Measurements from ENCODE around the gene CASKIN1.
"Not testable (repeated sequence)": the region's sequence is repeated elsewhere in the genome, so short reads cannot be mapped to it uniquely, and the experiment has no call there.

CASKIN1 gene

DNA sequence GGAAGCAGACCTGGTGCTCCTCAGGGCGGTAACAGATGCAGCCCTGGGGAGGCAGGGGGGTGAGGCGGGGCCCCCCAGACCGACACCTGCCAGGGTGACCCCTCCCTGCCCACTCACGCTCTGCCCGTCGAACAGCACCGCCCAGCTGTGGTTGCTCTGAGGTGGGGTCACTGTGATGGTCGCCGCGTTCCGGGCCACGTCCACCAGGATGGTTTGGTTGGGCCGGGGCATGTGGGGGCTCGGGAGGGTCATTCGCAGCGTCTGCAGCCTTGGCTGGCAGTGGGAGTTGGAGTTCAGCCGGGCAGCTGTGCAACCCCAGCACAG is 13.6 kb upstream of the CASKIN1 start:
- no peak for DNase-seq

DNA sequence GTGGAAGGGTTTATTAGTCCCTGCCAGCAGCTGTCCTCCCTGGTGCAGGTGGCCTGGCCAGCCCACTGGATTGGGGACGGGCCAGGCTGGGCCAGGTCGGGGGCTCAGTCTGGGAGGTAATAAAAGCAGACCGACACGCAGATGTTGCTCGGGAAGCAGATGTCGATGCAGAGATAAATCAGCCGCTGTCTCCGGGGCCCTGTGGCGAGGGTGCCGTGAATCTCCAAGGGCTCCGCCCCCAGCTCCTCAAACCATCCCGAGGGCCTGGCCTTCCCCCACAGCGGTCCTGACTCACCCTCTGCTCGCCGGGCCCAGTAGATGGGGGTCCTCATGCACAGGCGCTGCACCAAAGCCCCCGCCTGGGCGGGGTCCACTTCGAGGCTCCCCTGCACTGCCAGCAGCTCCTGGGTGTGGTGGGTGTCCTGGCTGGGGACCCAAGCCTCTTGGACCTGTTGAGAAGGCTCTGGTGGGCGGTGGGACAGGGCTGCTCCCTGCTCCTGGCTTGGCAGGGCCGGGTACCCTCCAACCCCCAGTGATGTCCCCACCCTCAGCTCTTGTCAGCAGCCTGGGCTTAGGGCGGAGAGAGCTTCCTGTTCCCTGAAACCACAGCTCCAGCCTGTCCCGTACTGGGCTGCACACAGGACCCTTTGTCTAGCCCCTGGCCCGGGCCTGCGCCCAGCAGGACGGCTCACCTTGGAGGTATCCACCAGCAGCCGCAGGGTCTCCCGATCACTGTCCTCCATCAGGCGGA is 13.0 kb upstream of the CASKIN1 start:
- DNase-seq, result no peak

GRCh38 chr16:2208772-2209171 is 12.4 kb upstream of the CASKIN1 start:
- DNase-seq, result no peak

DNA sequence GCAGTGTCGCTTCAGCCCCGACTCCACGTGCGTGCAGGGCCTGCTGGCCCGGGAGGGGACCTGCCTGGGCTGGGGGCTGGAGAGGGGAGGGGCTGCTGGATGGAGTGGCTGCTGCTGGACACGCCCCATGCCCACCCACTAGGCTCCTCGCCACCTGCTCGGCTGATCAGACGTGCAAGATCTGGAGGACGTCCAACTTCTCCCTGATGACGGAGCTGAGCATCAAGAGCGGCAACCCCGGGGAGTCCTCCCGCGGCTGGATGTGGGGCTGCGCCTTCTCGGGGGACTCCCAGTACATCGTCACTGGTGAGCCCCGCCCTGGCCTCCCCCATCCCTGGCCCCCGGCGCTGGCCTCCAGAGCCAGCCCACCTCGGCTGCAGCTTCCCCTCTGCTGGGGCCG is 11.9 kb upstream of the CASKIN1 start:
- no peak for DNase-seq

- no peak for DNase-seq
Measured at GRCh38 chr16:2207872-2208271, 11.5 kb upstream of the CASKIN1 start.

DNA sequence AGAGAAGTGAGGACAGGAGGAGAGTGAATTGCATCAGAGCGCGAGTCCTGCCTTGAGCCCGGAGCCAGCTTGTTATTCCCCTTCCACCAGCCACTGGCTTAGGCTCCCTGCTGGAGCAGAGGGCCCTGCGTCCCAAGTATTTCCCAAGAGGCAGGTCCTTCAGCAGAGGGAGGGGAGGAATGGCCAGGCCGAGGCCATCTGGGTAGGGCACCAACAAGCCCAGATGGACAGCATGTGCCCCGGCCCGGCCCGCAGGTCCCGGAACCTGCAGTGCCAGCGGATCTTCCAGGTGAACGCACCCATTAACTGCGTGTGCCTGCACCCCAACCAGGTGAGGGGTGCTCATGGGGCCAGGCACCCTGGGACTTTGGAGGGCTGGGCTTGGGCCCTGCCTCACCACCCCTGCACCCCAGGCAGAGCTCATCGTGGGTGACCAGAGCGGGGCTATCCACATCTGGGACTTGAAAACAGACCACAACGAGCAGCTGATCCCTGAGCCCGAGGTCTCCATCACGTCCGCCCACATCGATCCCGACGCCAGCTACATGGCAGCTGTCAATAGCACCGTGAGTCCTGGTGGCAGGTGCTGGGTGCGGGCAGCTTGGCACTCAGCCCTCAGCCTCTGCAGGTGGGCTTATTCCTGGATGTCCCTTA is 10.5 kb upstream of the CASKIN1 start:
- no peak for DNase-seq

DNA sequence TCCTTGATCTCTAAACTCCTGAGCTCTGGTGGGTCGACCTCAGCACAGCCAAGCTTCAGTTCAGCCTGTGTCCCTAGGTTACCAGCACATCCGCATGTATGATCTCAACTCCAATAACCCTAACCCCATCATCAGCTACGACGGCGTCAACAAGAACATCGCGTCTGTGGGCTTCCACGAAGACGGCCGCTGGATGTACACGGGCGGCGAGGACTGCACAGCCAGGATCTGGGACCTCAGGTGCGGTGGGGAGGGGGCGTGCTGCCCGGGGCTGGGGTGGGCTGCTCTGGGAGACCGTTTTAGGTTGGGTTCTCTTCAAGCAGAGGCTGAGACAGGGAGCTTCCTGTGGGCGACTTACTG is 10.0 kb upstream of the CASKIN1 start:
- no peak for DNase-seq

DNA sequence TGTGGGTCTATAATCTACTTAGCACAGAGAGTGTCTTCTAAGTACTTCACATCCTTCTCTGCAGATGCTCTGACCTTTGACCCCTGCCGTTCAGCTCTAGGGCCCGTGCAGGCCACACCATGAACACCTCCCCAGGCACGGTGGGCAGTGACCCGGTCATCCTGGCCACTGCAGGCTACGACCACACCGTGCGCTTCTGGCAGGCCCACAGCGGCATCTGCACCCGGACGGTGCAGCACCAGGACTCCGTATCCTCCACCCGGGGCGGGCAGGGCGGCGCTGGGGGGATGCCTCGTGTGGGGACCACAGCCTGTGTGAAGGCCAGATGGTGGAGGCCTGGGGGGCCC is 9.5 kb upstream of the CASKIN1 start:
- peak in 1 of 2 experiments; percentile 2 for DNase-seq

GRCh38 chr16:2205104-2205966 is 8.9 kb upstream of the CASKIN1 start, which contains the start of gene MLST8:
MLST8 (plus strand) TSS chr16:2205454; CDS start chr16:2206086, 632 bp downstream.
- peak; percentile 35 to 45 for DNase-seq

- DNase-seq, result no peak
Measured at GRCh38 chr16:2204416-2205103, 8.2 kb upstream of the CASKIN1 start.

GRCh38 chr16:2203119-2203688 is 6.8 kb upstream of the CASKIN1 start:
- not testable (repeated sequence) for DNase-seq

DNA sequence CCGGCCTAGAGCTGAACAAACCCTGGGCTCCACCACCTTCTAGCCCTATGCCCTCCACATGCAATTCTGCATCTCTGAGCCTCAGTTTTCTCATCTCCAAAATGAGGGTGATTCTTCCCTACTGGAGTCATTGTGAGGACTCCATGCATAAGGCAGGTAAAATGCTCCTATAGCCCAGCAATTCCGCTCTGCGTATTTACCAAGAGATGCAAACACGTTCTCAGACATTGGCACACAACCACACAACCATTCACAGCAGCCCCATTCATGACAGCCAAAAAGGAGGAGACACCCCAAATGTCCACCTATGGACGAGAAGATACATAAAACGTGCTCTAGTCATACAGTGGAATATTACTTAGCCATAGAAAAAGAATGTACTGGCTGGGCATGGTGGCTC is 3.9 kb upstream of the CASKIN1 start:
- no peak for DNase-seq

GRCh38 chr16:2199621-2200139 is 3.3 kb upstream of the CASKIN1 start:
- DNase-seq, result no peak

DNA sequence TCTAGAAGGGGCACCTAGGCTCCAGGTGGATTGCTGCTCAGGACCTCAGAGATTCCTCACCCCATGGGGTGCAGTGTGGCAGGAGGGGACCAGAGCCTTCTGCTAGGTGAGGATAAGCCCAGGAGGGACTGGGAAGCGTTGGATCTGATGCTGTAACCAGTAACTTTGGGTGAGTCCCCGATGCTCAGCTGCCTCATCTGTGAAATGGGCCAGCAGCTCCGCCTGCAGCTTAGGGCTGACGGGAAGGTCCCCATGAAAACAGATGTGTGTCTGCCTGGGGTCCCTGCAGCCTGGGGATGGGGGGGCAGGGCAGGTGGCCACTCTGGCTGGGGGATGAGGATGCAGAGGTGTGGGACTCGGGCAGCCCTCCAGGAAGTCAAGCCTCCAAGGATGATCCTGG is 2.7 kb upstream of the CASKIN1 start:
- DNase-seq, result no peak

- no peak for DNase-seq
Measured at GRCh38 chr16:2198283-2198682, 1.9 kb upstream of the CASKIN1 start.

DNA sequence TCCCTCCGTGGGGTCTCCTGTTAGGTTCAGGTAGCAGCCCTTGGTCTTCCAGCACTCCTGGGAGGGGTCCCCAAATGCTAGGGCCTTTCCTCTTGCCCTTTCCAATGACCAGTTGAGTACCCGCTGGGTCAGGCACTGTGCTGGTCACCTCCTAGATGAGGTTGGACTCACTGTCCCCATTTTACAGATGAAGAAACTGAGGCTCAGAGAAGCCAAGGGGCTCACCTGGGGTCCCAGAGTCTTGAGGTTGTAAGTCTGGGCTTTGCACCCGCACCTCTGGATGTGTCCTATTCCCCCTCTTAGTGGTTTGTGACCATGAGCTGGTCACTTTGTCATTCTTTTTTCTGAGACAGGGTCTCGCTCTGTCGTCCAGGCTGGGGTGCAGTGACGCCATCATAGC is 1.4 kb upstream of the CASKIN1 start:
- no peak for DNase-seq

GRCh38 chr16:2196981-2197511 is 641 bp upstream of the CASKIN1 start:
- no peak for DNase-seq

GRCh38 chr16:2195322-2196161 is 863 bp downstream of the CASKIN1 start:
- no peak for DNase-seq

DNA sequence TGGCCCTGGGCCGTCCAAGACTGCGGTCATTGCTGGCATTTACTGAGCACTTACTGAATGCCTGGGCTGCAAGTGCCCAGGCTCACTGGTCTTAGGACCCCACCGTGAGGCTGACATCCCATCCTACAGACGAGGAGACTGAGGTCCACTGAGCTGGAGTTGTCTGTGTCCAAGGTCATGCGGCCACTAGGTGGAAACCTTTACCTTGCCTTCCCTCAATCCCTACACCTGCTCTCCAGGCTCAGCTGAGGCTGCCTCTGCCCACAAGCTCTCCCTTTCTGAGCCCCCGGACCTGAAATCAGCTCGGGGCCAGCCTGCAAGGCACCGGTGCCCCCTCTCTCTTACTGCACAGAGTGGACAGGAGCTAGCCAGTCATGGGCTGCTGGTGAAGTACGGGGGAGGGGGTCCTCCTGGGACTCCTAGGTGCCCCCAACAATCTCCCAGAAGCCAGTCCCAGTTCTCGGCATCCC is 1.5 kb downstream of the CASKIN1 start:
- peak in 1 of 2 experiments; percentile 1 for DNase-seq

- no peak for DNase-seq
Measured at GRCh38 chr16:2194166-2194834, 2.1 kb downstream of the CASKIN1 start.

DNA sequence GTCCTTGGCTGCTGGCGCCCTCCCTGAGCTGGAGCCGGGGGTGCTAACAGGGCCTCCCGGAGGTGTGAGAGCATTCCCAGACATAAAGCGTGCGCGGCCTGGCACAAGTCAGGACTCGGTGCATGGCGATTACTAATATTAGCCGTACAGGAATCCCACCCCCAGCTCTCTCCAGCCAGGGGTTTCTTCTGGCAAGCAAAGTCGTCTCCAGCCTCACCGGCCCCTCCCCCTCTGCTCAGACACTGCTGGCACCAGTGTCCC is 5.0 kb downstream of the CASKIN1 start:
- no peak for DNase-seq
